HL-60 (cell line): ENCODE measurements around the gene DMBT1.

Source experiments
- DNase-seq, 2 experiments: peaks; one replicate each; pipeline ENCODE4 v3.0.0-alpha.2; 2010 to 2020; ENCODE audit warnings: low read depth in 1 of 2, low spot score in 1 of 2
- H3K27ac ChIP-seq: fragments of 250-450 bp; sonication (Bioruptor Pico); replicated peaks from 2 replicates; pipeline ENCODE4 v1.5.1; 2020; ENCODE audit warnings: mild to moderate bottlenecking, moderate library complexity
- H3K27me3 ChIP-seq: fragments of 250-450 bp; sonication (Bioruptor Pico); 2 replicates; pipeline ENCODE4 v1.5.1; 2021; ENCODE audit warnings: mild to moderate bottlenecking, moderate library complexity; ENCODE audit not compliant: insufficient read depth, poor library complexity, severe bottlenecking
- H3K4me3 ChIP-seq: replicated peaks from 2 replicates; pipeline ENCODE4 v1.5.1; 2011; ENCODE audit warnings: mild to moderate bottlenecking, control low read depth, low read length; ENCODE audit not compliant: insufficient read depth
- CTCF ChIP-seq: IDR thresholded peaks from one replicate; pipeline ENCODE4 v1.5.1; 2011; ENCODE audit warnings: low read length, control low read depth, inconsistent platforms; ENCODE audit not compliant: insufficient read depth
- GABPA ChIP-seq: IDR thresholded peaks from 2 replicates; pipeline ENCODE4 v1.6.1; 2012; ENCODE audit warnings: low read depth
- POLR2AphosphoS5 ChIP-seq: IDR thresholded peaks from 2 replicates; pipeline ENCODE4 v1.6.1; 2012; ENCODE audit warnings: low read depth
- REST ChIP-seq: IDR thresholded peaks from 2 replicates; pipeline ENCODE4 v1.6.1; 2012; ENCODE audit warnings: low read depth; ENCODE audit not compliant: insufficient replicate concordance
- SPI1 ChIP-seq: IDR thresholded peaks from 2 replicates; pipeline ENCODE4 v1.6.1; 2012; ENCODE audit warnings: low read depth, mild to moderate bottlenecking, borderline replicate concordance

The DMBT1 gene

GRCh38 chr10:122555442-122555841, 5.1 kb upstream of the DMBT1 start:
- H3K27me3 ChIP-seq: peaks cover 3% of the 10 kb centered on the region
- TF ChIP-seq CTCF (no peak), POLR2AphosphoS5 (no peak), SPI1 (no peak), GABPA (no peak)
- DNase-seq: no peak
- no peak overlapping the region for H3K27ac ChIP-seq
- H3K4me3 ChIP-seq: no peak overlapping the region

GRCh38 chr10:122557516-122557915, 3.0 kb upstream of the DMBT1 start:
- TF ChIP-seq SPI1 (no peak), REST (no peak), CTCF (no peak), POLR2AphosphoS5 (no peak)
- H3K27ac ChIP-seq: no peak overlapping the region
- peaks cover 11% of the 10 kb centered on the region for H3K27me3 ChIP-seq
- no peak for DNase-seq
- H3K4me3 ChIP-seq: no peak overlapping the region

GRCh38 chr10:122558452-122558851, 2.1 kb upstream of the DMBT1 start:
- Histone ChIP-seq H3K4me3 (no peak overlapping the region), H3K27ac (no peak overlapping the region), H3K27me3 (peaks cover 11% of the 10 kb centered on the region)
- TF ChIP-seq CTCF: no peak
- TF ChIP-seq SPI1: no peak
- no peak for TF ChIP-seq REST
- no peak for TF ChIP-seq GABPA
- no peak for TF ChIP-seq POLR2AphosphoS5
- DNase-seq: no peak

GRCh38 chr10:122559228-122559627, 1.3 kb upstream of the DMBT1 start:
- DNase-seq: no peak
- H3K4me3 ChIP-seq: no peak overlapping the region
- H3K27ac ChIP-seq: no peak overlapping the region
- H3K27me3 ChIP-seq: peaks cover 14% of the 10 kb centered on the region
- TF ChIP-seq POLR2AphosphoS5: no peak
- no peak for TF ChIP-seq GABPA
- TF ChIP-seq CTCF: no peak
- no peak for TF ChIP-seq SPI1
- no peak for TF ChIP-seq REST
